Endothelial cell of umbilical vein (primary cell): Measurements from ENCODE around the gene SLC46A1. TPM values are rescaled to one million over a fixed set of nuclear protein-coding genes. Genes with fewer than 3 reads are reported as not detected.

Source experiments
- BruUV-seq: library from RNA; stranded (reverse); fragments of 400-500 nt; replicated peaks from 2 replicates; lab custom pipeline; 2021; lab: Mats Ljungman, UMichigan
- CTCF ChIA-PET: fragments of 300-600, 350-600 bp; sonication (Branson Sonifier 250); formaldehyde crosslinking; loops from one replicate; lab custom pipeline; 2021; ENCODE audit warnings: antibody characterized with exemption, inconsistent platforms; lab: Charles Lee
- POLR2A ChIA-PET: fragments of 300-600, 350-600 bp; sonication (Branson Sonifier 250); formaldehyde crosslinking; loops from one replicate; lab custom pipeline; 2021; ENCODE audit warnings: antibody characterized with exemption, inconsistent platforms; lab: Charles Lee
- DNase-seq: peaks from one replicate; pipeline ENCODE4 v3.0.0-alpha.2; 2011; ENCODE audit warnings: low read depth, low spot score
- FAIRE-seq: peaks from 2 replicates; lab custom pipeline; 2011; peaks lifted over from hg19 to GRCh38; lab: Jason Lieb, UNC
- H2AFZ ChIP-seq: 2 replicates; pipeline ENCODE4 v1.6.0; 2012; ENCODE audit warnings: low read depth, low read length, control low read depth, inconsistent platforms
- H3K27ac ChIP-seq: 2 replicates; pipeline ENCODE4 v1.5.1; 2011; ENCODE audit warnings: low read depth, mild to moderate bottlenecking, control low read depth, low read length, moderate library complexity; ENCODE audit not compliant: insufficient read depth
- H3K27me3 ChIP-seq, 2 experiments: 2 replicates each; pipeline versions ENCODE4 v1.6.0 to v1.6.1; 2011; ENCODE audit warnings: low read length in 2 of 2, mixed read lengths in 1 of 2; ENCODE audit not compliant: control insufficient read depth in 2 of 2, insufficient read depth in 2 of 2
- H3K36me3 ChIP-seq, 2 experiments: 2 replicates in 1 of 2; 3 replicates in 1 of 2; pipeline ENCODE4 v1.5.1; 2011; ENCODE audit warnings: low read length in 2 of 2, mild to moderate bottlenecking in 1 of 2, moderate library complexity in 1 of 2; ENCODE audit not compliant: control insufficient read depth in 2 of 2, insufficient read depth in 2 of 2; ENCODE audit errors: extremely low read depth in 1 of 2
- H3K4me1 ChIP-seq: 3 replicates; pipeline ENCODE4 v1.5.1; 2011; ENCODE audit warnings: mild to moderate bottlenecking, low read length; ENCODE audit not compliant: control insufficient read depth, insufficient read depth; ENCODE audit errors: extremely low read depth
- H3K4me2 ChIP-seq: 2 replicates; pipeline ENCODE4 v1.6.1; 2011; ENCODE audit warnings: low read length, control low read depth, mixed read lengths; ENCODE audit not compliant: insufficient read depth
- H3K4me3 ChIP-seq, 3 experiments: fragments of 200-600 bp in 1 of 3; sonication (generic), shearing (Covaris generic) in 1 of 3; replicated peaks in 1 of 3; 2 replicates each; pipeline ENCODE4 v1.5.1; 2011 to 2016; ENCODE audit warnings: control low read depth in 3 of 3, low read length in 3 of 3, mild to moderate bottlenecking in 2 of 3, inconsistent platforms in 1 of 3, low read depth in 1 of 3, moderate library complexity in 1 of 3; ENCODE audit not compliant: insufficient read depth in 1 of 3
- H3K79me2 ChIP-seq: 2 replicates; pipeline ENCODE4 v1.6.0; 2012; ENCODE audit warnings: low read length, inconsistent platforms; ENCODE audit not compliant: control insufficient read depth, insufficient read depth
- H3K9ac ChIP-seq: replicated peaks from 2 replicates; pipeline ENCODE3; 2011; ENCODE audit warnings: low read length, control low read depth; ENCODE audit not compliant: insufficient read depth; ENCODE audit errors: extremely low read depth
- H3K9me1 ChIP-seq: replicated peaks from 3 replicates; pipeline ENCODE4 v1.6.0; 2011; ENCODE audit warnings: mild to moderate bottlenecking, low read length; ENCODE audit not compliant: control insufficient read depth, insufficient read depth; ENCODE audit errors: extremely low read depth
- H3K9me3 ChIP-seq: replicated peaks from 2 replicates; pipeline ENCODE4 v1.5.1; 2012; ENCODE audit warnings: low read length, inconsistent platforms; ENCODE audit not compliant: control insufficient read depth, insufficient read depth
- H4K20me1 ChIP-seq: replicated peaks from 2 replicates; pipeline ENCODE3; 2011; ENCODE audit warnings: mild to moderate bottlenecking, low read length; ENCODE audit not compliant: control insufficient read depth, insufficient read depth; ENCODE audit errors: extremely low read depth
- EZH2 ChIP-seq: IDR thresholded peaks from 2 replicates; pipeline ENCODE4 v1.6.1; 2012; ENCODE audit warnings: borderline replicate concordance, low read depth, mild to moderate bottlenecking, moderate library complexity, low read length, inconsistent platforms; ENCODE audit not compliant: severe bottlenecking
- FOS ChIP-seq: IDR thresholded peaks from 2 replicates; pipeline ENCODE4 v1.6.1; 2011; ENCODE audit warnings: mild to moderate bottlenecking, low read length, moderate library complexity, borderline replicate concordance; ENCODE audit not compliant: insufficient read depth
- GATA2 ChIP-seq: IDR thresholded peaks from 2 replicates; pipeline ENCODE4 v1.7.0; 2011; ENCODE audit warnings: low read depth, mild to moderate bottlenecking, moderate library complexity, mixed read lengths, low read length; ENCODE audit not compliant: insufficient read length, insufficient read depth
- JUN ChIP-seq: IDR thresholded peaks from 2 replicates; pipeline ENCODE4 v1.6.1; 2011; ENCODE audit warnings: borderline replicate concordance, low read depth; ENCODE audit not compliant: insufficient read length, insufficient read depth
- MYC ChIP-seq: IDR thresholded peaks from one replicate; pipeline ENCODE4 v1.6.1; 2011; ENCODE audit warnings: mild to moderate bottlenecking, low read depth, low read length
- POLR2A ChIP-seq: IDR thresholded peaks from 2 replicates; pipeline ENCODE4 v1.6.1; 2012; ENCODE audit warnings: low read depth, mild to moderate bottlenecking, control low read depth, low read length
- POLR2AphosphoS5 ChIP-seq: IDR thresholded peaks from 2 replicates; pipeline ENCODE4 v1.6.1; 2012; ENCODE audit warnings: low read depth, mild to moderate bottlenecking, control low read depth, low read length, moderate library complexity; ENCODE audit not compliant: insufficient read depth
- dilution Hi-C: fragments of 300-500 bp; cut with MboI; formaldehyde crosslinking; loops from one replicate; pipeline ENCODE4 v1.15.0; 2019; ENCODE audit warnings: low sequenced_read_pairs; ENCODE audit not compliant: extremely low pct_ligation_motif_present
- intact Hi-C: fragments of 100-400 bp; cut with micrococcal nuclease; formaldehyde crosslinking; loops from one replicate; pipeline ENCODE4 v1.10.0; 2022
- polyA plus RNA-seq, 4 experiments: library from polyadenylated mRNA; depleted of rRNA in 3 of 4; stranded (reverse) in 3 of 4; unstranded in 1 of 4; fragments of >200 nt; gene quantifications; 2 replicates each; pipeline versions ENCODE4 v1.2.1 to v1.2.3, GENCODE V29; 2011 to 2012; ENCODE audit warnings: missing spikeins in 1 of 4
- total RNA-seq: library from RNA; stranded (reverse); gene quantifications from 2 replicates; pipeline ENCODE4 v1.2.3, GENCODE V29; 2021
- TF ChIP-seq, protein P1 (sequence below), 2 donors: IDR thresholded peaks; 1 replicate in 1 of 2; 2 replicates in 1 of 2; pipeline ENCODE4 v1.5.1; 2011; ENCODE audit warnings: low read length in 2 of 2, mild to moderate bottlenecking in 2 of 2, moderate library complexity in 2 of 2, control low read depth in 1 of 2, inconsistent platforms in 1 of 2, low read depth in 1 of 2; ENCODE audit not compliant: insufficient read depth in 1 of 2; ENCODE audit errors: extremely low read depth in 1 of 2
- TF ChIP-seq, protein P2 (sequence below): IDR thresholded peaks from 2 replicates; pipeline ENCODE4 v1.6.1; 2011; ENCODE audit not compliant: insufficient read depth, insufficient read length

SLC46A1 gene
- total and polyA plus RNA-seq, 2 donors (not counting 3 experiments of a cell fraction or from before 2014, with no cell fraction given), result 2.6 to 4.1 TPM

DNA sequence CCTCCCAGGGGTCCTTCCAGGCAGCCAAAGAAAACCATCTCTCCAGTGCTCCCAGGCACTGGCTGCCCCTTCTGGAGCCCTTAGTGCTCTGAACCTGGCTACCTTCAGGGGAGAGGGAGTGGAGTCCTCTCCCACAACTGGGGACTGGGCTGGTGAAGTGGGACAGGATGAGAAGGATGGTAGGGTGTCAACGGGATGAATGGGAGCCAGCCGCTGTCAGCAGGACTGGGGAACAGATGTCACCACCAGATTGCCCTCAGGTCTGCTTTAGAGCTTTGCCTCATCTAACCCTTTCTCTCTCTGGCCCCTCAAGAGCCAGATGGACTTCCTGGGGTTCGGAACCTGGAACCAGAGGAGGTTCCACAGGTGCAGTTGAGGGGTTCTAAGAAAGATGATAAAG, 40.5 kb downstream of the SLC46A1 start:
- BruUV-seq, result no TSS peak
- ChIA-PET POLR2A (interaction anchor here (1.2 kb wide), 1 partner anchor 8 kb away, joined by 4 read pairs; the partner anchor contains the start of gene POLDIP2), CTCF (interaction anchor here (1.8 kb wide), 1 partner anchor 51 kb away, joined by 5 read pairs; no protein-coding TSS in a partner anchor)
- H3K9me3 ChIP-seq, result no peaks in the 10 kb centered on the region
- no peak overlapping the region for H3K27ac ChIP-seq
- intact Hi-C loops, result no loop called here
- peaks cover 11 to 18% of the 10 kb centered on the region in 2 experiments for H3K36me3 ChIP-seq
- H3K9ac ChIP-seq, result no peak overlapping the region
- no peak overlapping the region for H3K4me3 ChIP-seq
- no peak for TF ChIP-seq POLR2A
- TF ChIP-seq EZH2, result no peak
- TF ChIP-seq FOS, result no peak
- no peak for TF ChIP-seq GATA2
- no peak for TF ChIP-seq POLR2AphosphoS5
- no peak for TF ChIP-seq JUN
- no peak for TF ChIP-seq MYC
- TF ChIP-seq, protein P1, sequence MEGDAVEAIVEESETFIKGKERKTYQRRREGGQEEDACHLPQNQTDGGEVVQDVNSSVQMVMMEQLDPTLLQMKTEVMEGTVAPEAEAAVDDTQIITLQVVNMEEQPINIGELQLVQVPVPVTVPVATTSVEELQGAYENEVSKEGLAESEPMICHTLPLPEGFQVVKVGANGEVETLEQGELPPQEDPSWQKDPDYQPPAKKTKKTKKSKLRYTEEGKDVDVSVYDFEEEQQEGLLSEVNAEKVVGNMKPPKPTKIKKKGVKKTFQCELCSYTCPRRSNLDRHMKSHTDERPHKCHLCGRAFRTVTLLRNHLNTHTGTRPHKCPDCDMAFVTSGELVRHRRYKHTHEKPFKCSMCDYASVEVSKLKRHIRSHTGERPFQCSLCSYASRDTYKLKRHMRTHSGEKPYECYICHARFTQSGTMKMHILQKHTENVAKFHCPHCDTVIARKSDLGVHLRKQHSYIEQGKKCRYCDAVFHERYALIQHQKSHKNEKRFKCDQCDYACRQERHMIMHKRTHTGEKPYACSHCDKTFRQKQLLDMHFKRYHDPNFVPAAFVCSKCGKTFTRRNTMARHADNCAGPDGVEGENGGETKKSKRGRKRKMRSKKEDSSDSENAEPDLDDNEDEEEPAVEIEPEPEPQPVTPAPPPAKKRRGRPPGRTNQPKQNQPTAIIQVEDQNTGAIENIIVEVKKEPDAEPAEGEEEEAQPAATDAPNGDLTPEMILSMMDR (IDR thresholded peaks at IDR 0.05; ENCODE audit: extremely low read depth in 1 of 2, insufficient read depth in 1 of 2, low read depth in 1 of 2, low read length in 2 of 2), result no peak
- TF ChIP-seq, protein P2, sequence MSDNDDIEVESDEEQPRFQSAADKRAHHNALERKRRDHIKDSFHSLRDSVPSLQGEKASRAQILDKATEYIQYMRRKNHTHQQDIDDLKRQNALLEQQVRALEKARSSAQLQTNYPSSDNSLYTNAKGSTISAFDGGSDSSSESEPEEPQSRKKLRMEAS, result no peak
- no peaks in the 10 kb centered on the region for H3K27me3 ChIP-seq
- no peak overlapping the region for H3K4me2 ChIP-seq
- dilution Hi-C loops, result no loop called here
- no peak for FAIRE-seq
- no peaks in the 10 kb centered on the region for H3K79me2 ChIP-seq
- H4K20me1 ChIP-seq, result no peaks in the 10 kb centered on the region
- no peaks in the 10 kb centered on the region for H3K9me1 ChIP-seq
- DNase-seq, result no peak
- no peaks in the 10 kb centered on the region for H3K4me1 ChIP-seq
- no peak overlapping the region for H2AFZ ChIP-seq
